Transverse colon (tissue), 4 donors: ENCODE measurements around the gene RUFY4. TPM values are rescaled to one million over a fixed set of nuclear protein-coding genes. Genes with fewer than 3 reads are reported as not detected.

Experiments
- DNase-seq: peaks from one replicate; pipeline ENCODE4 v3.0.0-alpha.2; 2019
- H3K27ac ChIP-seq, 4 donors: fragments of 200-600 bp; sonication (generic); 2 replicates each; pipeline ENCODE4 v1.5.1; 2016 to 2018; ENCODE audit warnings: inconsistent platforms in 4 of 4
- H3K27me3 ChIP-seq: fragments of 200-600 bp; sonication (generic); 2 replicates; pipeline ENCODE4 v1.5.1; 2017; ENCODE audit warnings: inconsistent platforms
- H3K36me3 ChIP-seq, 4 donors: fragments of 200-600 bp; sonication (generic); 2 replicates each; pipeline ENCODE4 v1.5.1; 2017 to 2019; ENCODE audit warnings: inconsistent platforms in 4 of 4
- H3K4me1 ChIP-seq, 4 donors: fragments of 200-600 bp; sonication (generic); 2 replicates each; pipeline ENCODE4 v1.5.1; 2017 to 2020; ENCODE audit warnings: inconsistent platforms in 4 of 4
- H3K4me3 ChIP-seq, 4 donors: fragments of 200-600 bp; sonication (generic); 1 replicate in 1 of 4; 2 replicates in 3 of 4; pipeline versions ENCODE4 v1.5.1 to v1.6.1; 2017 to 2019; ENCODE audit warnings: inconsistent platforms in 4 of 4
- H3K9me3 ChIP-seq, 2 donors: fragments of 200-600 bp; sonication (generic); 2 replicates each; pipeline ENCODE4 v1.5.1; 2017 to 2019; ENCODE audit warnings: inconsistent platforms in 2 of 2
- EP300 ChIP-seq: sonication (generic); formaldehyde crosslinking; IDR thresholded peaks from one replicate; pipeline ENCODE4 v1.6.1; 2017; ENCODE audit warnings: antibody characterized with exemption, low read depth
- POLR2A ChIP-seq: fragments of 450-650 bp; IDR thresholded peaks from one replicate; pipeline ENCODE4 v1.6.1; 2016; ENCODE audit warnings: antibody characterized with exemption, mild to moderate bottlenecking, moderate library complexity
- POLR2AphosphoS5 ChIP-seq, 3 donors: sonication (generic); formaldehyde crosslinking; IDR thresholded peaks; one replicate each; pipeline ENCODE4 v1.6.1; 2016; ENCODE audit warnings: antibody characterized with exemption in 3 of 3
- WGBS, 2 donors: methylation state at CpG; one replicate each; pipeline ENCODE4 v1.1.5; 2018; ENCODE audit warnings: low coverage in 1 of 2; 5-methylcytosine and 5-hydroxymethylcytosine counted together
- in situ Hi-C, 4 donors: fragments of 200-750 bp; cut with MboI; loops; one replicate each; pipeline versions ENCODE4 v1.15.0 to v1.15.1; 2017; ENCODE audit warnings: low sequenced_read_pairs in 3 of 4, low pct_ligation_motif_present in 1 of 4, low pct_unique_long_range_greater_than_20kb in 1 of 4
- intact Hi-C: fragments of 100-400 bp; cut with DNase I; formaldehyde crosslinking; loops from one replicate; pipeline ENCODE4 v1.15.1; 2023; ENCODE audit warnings: low total_unique reads
- total RNA-seq, 4 donors: library from RNA; depleted of rRNA; stranded (reverse); fragments of >200 nt; gene quantifications; one replicate each; pipeline ENCODE4 v1.1.0, GENCODE V29; 2016
- TF ChIP-seq, protein P1 (sequence below), 5 experiments: fragments of 200-600 bp in 3 of 5; fragments of 450-650 bp in 2 of 5; sonication (generic) in 3 of 5; IDR thresholded peaks; 1 replicate in 2 of 5; 2 replicates in 3 of 5; pipeline ENCODE4 v1.5.1; 2016 to 2017; ENCODE audit warnings: antibody characterized with exemption in 5 of 5, inconsistent platforms in 3 of 5, mild to moderate bottlenecking in 2 of 5, moderate library complexity in 1 of 5

The RUFY4 gene
- total RNA-seq, 4 donors from 2014 or later = 1.9 TPM; not detected in 3

DNA sequence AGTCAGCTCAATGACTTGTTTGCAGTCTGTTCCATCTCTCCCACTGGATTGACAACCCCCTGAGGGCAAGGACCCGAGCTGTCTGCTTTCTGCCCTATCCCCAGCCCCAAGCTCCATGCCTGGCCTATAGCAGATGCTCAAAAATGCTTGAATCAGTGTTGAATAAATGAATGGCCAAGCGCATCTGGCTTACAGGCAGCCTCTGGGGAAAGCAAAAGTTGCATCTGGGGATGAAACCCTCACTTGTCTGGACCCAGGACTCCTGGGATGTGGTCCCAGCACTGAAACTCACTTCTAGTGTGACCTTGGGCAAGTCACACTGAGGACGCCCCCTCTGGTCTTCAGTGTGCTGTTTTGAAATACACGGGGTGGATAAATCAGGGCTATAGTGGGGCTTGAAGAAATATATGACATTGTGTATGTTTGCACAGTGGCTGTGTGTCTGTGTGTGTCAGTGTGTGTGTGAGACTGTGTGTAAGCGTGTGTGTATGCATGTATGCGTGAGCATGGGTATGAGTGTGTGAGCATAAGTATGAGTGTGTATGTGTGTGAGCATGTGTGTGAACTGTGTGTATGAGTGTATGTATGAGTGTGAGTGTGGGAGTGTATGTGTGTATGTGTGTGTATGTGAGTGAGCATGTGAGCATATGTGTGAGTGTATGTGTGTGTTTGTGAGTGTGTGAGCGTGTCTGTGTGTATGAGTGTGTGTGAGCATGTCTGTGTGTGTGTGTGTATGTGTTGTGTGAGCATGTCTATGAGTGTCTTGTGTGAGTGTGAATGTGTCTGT, 38.5 kb upstream of the RUFY4 start:
- intact Hi-C loops = loop anchor here (5.0 kb wide), 1 partner anchor 243 kb away; no protein-coding TSS in a partner anchor
- peaks cover 12% of the 10 kb centered on the region for H3K27me3 ChIP-seq
- H3K27ac ChIP-seq = no peak overlapping the region
- WGBS, 2 donors = 88 to 91% methylated on average over 6 to 7 of the region's 7 CpGs
- in situ Hi-C loops = no loop called here
- TF ChIP-seq, protein P1, sequence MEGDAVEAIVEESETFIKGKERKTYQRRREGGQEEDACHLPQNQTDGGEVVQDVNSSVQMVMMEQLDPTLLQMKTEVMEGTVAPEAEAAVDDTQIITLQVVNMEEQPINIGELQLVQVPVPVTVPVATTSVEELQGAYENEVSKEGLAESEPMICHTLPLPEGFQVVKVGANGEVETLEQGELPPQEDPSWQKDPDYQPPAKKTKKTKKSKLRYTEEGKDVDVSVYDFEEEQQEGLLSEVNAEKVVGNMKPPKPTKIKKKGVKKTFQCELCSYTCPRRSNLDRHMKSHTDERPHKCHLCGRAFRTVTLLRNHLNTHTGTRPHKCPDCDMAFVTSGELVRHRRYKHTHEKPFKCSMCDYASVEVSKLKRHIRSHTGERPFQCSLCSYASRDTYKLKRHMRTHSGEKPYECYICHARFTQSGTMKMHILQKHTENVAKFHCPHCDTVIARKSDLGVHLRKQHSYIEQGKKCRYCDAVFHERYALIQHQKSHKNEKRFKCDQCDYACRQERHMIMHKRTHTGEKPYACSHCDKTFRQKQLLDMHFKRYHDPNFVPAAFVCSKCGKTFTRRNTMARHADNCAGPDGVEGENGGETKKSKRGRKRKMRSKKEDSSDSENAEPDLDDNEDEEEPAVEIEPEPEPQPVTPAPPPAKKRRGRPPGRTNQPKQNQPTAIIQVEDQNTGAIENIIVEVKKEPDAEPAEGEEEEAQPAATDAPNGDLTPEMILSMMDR (IDR thresholded peaks at IDR 0.05) = no peak
- no peak for TF ChIP-seq POLR2A
- TF ChIP-seq POLR2AphosphoS5 (IDR thresholded peaks at IDR 0.05) = no peak
- no peak for TF ChIP-seq EP300
- H3K9me3 ChIP-seq = no peaks in the 10 kb centered on the region
- DNase-seq = no peak
- peaks cover 0 to 5% (median 5%) of the 10 kb centered on the region in 4 donors for H3K4me1 ChIP-seq
- H3K4me3 ChIP-seq = no peak overlapping the region
- H3K36me3 ChIP-seq = no peaks in the 10 kb centered on the region

DNA sequence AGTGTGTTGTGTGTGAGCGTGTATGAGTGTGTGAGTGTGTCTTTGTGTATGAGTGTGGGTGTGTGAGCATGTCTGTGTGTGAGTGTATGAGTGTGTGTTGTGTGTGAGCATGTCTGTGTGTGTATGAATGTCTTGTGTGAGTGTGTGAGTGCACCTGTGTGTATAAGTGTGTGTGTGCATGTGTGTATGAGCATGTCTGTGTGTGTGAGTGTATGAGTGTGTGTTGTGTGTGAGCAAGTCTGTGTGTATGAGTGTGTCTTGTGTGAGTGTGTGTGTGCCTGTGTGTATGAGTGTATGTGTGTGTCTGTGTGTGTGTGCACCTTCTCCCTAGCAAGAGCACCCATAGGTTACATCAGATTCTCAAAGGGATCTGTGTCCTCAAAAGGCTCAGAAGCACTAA, 37.8 kb upstream of the RUFY4 start:
- in situ Hi-C loops = no loop called here
- H3K36me3 ChIP-seq = no peaks in the 10 kb centered on the region
- no peak for DNase-seq
- H3K27ac ChIP-seq = no peak overlapping the region
- H3K27me3 ChIP-seq = peaks cover 12% of the 10 kb centered on the region
- peaks cover 0 to 5% (median 5%) of the 10 kb centered on the region in 4 donors for H3K4me1 ChIP-seq
- 94 to 100% methylated on average over 1 of the region's 1 CpG for WGBS, 2 donors
- TF ChIP-seq EP300 (no peak), POLR2AphosphoS5 (IDR thresholded peaks at IDR 0.05) (no peak), POLR2A (no peak)
- TF ChIP-seq, protein P1 (IDR thresholded peaks at IDR 0.05) = no peak
- H3K9me3 ChIP-seq = no peaks in the 10 kb centered on the region
- intact Hi-C loops = loop anchor here (5.0 kb wide), 1 partner anchor 244 kb away; no protein-coding TSS in a partner anchor
- H3K4me3 ChIP-seq = no peak overlapping the region

DNA sequence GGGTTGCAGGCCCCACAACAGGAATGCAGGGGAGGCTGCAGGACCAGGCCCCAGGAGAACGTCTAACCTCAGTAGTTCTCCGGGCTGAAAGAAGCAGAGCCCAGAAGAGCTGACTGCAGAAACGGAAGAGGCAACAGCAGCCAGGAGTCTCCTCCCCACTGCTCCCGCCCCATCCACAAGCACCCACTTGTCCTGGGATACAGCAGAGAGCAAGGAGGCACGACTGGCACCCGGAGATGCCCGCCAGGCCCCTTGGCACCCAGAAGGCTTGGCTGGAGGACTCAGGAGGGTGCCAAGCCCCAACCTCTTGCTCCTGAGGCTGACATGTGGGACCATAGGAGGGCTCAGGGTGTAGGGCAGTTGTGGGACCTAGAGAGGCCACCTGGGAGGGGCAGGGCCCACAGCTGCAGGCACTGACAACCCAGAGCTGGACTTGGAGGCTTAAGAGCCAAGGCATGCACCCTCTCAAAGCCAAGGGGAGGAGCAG, 37.2 kb upstream of the RUFY4 start:
- intact Hi-C loops (loop anchor here (5.0 kb wide), 1 partner anchor 245 kb away; no protein-coding TSS in a partner anchor), in situ Hi-C loops (no loop called here)
- no peak overlapping the region for H3K27ac ChIP-seq
- peaks cover 12% of the 10 kb centered on the region for H3K27me3 ChIP-seq
- TF ChIP-seq EP300 (no peak), POLR2A (no peak), POLR2AphosphoS5 (IDR thresholded peaks at IDR 0.05) (no peak)
- TF ChIP-seq, protein P1 (IDR thresholded peaks at IDR 0.05) = no peak
- H3K36me3 ChIP-seq = no peaks in the 10 kb centered on the region
- WGBS, 2 donors = 85% methylated on average over 6 of the region's 7 CpGs; no CpG with 5 or more reads in 1 of the 2 donors
- H3K4me3 ChIP-seq = no peak overlapping the region
- no peaks in the 10 kb centered on the region for H3K9me3 ChIP-seq
- peaks cover 0 to 5% (median 5%) of the 10 kb centered on the region in 4 donors for H3K4me1 ChIP-seq
- no peak for DNase-seq

DNA sequence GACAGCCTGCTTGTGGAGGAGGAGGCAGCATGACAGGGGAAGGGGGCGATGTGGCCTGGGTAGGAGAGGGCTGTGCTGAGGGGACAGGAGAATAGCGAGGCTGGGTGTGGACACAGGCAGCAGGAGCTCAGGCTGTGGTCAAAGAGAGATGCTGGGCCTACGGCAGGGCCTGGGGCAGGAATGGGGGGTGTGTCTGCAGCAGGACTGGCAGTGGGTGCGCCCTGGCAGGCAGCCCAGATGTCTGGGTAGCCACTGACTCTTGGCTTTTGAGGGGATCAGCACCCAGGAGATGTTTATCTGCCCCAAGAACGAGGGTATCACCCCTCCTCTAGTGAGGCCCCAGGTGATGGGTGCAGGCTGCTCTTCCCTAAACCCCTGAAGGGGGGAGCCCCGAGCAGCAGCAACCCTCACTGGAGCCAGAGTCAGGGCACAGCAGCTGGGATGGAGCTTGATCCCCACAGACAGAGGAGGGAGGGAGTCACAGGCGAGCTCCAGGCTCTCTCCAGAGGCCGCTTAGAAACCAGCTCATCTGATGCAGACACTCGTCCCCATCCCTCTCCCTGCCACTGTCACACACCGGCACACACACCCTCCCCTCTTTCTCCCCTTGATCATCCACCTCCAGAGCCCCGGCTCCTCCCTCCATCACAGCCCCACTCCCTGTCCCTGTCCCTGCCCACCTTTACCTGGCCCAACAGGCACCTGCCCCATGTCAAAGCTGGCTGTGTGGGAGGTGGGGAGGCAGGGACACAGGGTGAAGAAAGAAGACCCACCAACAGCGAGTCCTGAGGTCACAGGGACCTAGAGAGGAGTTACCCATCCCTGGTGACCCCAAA, 36.5 kb upstream of the RUFY4 start:
- intact Hi-C loops (loop anchor here (5.0 kb wide), 1 partner anchor 245 kb away; no protein-coding TSS in a partner anchor), in situ Hi-C loops (no loop called here)

More for the DNA sequence above, 36.5 kb upstream of the RUFY4 start:
- Histone ChIP-seq H3K9me3 (no peaks in the 10 kb centered on the region), H3K27me3 (peaks cover 12% of the 10 kb centered on the region), H3K4me3 (no peak overlapping the region), H3K27ac (no peak overlapping the region), H3K4me1 (peaks cover 0 to 5% (median 5%) of the 10 kb centered on the region in 4 donors), H3K36me3 (no peaks in the 10 kb centered on the region)
- 82% methylated on average over 12 of the region's 12 CpGs; no CpG with 5 or more reads in 1 of the 2 donors for WGBS, 2 donors
- DNase-seq = no peak
- TF ChIP-seq POLR2AphosphoS5 (IDR thresholded peaks at IDR 0.05) = no peak
- TF ChIP-seq EP300 = no peak
